ENCODE data around the gene DGKD.
"Not testable (repeated sequence)": the region's sequence is repeated elsewhere in the genome, so short reads cannot be mapped to it uniquely, and the experiment has no call there.

DGKD gene

GRCh38 chr2:233362742-233363141 lies 8.4 kb downstream of the DGKD start:
- no peak for DNase-seq

DNA sequence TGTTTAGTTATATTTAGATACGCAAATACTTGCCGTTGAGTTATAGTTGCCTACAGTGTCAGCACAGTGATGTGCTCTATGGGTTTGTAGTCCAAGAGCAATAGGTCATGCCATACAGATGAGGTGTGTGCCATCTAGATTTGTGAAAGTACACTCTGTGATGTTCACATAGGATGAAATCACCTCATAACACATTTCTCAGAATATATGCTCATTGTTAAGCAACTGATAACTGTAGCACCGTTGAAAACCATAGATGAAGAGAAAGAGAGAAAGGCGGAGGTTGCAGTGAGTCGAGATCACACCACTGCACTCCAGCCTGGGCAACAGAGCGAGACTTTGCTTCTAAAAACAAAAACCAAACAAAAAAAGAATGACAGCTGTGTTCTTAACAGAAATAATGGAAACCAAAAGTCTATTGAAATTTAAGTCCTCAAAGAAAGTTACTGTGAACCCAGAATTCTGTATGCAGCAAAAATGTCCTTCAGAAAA lies 9.5 kb downstream of the DGKD start:
- no peak for DNase-seq

GRCh38 chr2:233365861-233366520 lies 11.7 kb downstream of the DGKD start:
- no peak for DNase-seq

DNA sequence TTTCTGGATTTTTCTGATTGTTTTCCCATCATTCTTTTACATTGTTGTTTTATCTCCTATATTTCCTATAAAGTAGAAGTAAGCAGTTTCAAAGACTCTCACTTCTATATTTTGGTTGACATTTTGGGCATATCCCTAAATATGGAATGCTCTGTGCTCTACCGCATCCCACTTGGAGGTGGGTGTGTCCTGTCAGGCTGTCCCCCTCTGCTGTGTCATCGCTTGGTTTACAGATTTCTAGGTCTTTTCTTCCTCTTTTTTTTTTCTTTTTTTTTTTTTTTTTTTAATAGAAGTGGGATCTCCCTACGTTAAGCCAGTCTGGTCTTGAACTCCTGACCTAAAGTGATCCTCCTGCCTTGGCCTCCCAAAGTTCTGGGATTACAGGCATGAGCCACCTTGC lies 13.3 kb downstream of the DGKD start:
- DNase-seq, result no peak

- no peak for DNase-seq
These were observed 14.5 kb downstream of the DGKD start for GRCh38 chr2:233368756-233369155.

DNA sequence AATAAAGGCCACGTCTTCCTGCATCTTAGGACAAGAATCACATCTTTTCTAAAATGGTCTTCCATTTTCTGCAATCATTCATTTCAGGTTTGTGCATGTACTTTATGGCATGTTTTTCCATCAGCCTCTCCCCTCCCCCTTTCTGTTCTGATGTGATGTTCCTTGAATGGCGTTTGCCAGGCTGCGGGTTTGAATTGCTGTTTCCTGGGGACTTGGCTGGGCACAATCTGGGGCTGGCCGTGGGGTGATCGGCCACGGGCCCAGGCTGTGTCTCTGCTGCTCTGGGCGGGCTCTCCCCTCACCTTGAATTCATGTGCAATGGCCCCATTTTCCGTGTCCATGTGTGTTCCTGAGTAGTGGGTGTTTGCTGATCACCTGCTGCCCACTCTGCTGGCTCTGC lies 15.2 kb downstream of the DGKD start:
- no peak for DNase-seq

DNA sequence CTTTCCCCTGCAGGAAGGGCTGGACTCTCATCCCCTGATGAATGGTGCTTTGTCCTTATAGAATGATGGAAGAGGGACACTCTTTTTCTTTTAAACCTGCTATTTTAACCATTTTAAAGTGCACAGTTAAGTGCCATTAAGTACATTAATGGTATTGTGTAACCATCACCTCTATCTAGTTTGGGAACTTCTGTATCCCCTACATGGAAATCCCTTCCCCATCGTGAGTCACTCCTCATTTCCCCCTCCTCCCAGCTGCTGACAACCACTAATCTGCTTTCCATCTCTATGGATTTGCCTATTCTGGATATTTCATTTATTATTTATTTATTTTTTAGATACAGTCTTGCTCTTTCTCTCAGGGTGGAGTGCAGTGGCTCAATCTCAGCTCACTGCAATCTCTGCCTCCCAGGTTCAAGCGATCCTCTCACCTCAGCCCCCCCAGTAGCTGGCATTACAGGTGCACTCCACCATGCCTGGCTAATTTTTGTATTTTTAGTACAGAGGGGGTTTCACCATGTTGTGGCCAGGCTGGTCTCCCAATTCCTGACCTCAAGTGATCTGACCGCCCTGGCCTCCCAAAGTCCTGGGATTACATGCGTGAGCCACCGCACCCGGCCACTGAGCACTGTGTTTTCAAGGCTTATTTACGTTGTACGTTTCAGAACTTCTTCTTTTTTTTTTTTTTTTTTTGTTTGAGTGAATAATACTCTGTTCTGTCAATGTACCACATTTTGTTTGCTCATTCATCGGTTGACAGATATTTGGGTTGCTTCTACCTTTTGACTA lies 15.8 kb downstream of the DGKD start:
- no peak for DNase-seq

GRCh38 chr2:233371641-233372040 lies 17.3 kb downstream of the DGKD start:
- DNase-seq, result no peak

- no peak for DNase-seq
These were observed 18.6 kb downstream of the DGKD start for GRCh38 chr2:233372855-233373254.

GRCh38 chr2:233373316-233373715 lies 19.0 kb downstream of the DGKD start:
- no peak for DNase-seq

DNA sequence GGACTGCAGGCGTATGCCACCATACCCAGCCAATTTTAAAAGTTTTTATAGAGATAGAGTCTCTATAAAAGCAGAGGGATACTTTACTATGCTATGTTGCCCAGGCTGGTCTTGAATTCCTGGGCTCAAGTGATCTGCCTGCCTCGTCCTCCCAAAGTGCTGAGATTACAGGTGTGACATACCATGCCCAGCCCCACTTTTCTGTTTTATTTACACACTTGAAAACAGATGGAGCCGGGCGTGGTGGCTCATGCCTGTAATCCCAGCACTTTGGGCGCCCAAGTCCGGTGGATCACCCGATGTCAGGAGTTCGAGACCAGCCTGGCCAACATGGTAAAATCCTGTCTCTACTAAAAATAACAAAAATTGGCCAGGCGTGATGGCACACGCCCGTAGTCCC lies 20.5 kb downstream of the DGKD start:
- not testable (repeated sequence) for DNase-seq

DNA sequence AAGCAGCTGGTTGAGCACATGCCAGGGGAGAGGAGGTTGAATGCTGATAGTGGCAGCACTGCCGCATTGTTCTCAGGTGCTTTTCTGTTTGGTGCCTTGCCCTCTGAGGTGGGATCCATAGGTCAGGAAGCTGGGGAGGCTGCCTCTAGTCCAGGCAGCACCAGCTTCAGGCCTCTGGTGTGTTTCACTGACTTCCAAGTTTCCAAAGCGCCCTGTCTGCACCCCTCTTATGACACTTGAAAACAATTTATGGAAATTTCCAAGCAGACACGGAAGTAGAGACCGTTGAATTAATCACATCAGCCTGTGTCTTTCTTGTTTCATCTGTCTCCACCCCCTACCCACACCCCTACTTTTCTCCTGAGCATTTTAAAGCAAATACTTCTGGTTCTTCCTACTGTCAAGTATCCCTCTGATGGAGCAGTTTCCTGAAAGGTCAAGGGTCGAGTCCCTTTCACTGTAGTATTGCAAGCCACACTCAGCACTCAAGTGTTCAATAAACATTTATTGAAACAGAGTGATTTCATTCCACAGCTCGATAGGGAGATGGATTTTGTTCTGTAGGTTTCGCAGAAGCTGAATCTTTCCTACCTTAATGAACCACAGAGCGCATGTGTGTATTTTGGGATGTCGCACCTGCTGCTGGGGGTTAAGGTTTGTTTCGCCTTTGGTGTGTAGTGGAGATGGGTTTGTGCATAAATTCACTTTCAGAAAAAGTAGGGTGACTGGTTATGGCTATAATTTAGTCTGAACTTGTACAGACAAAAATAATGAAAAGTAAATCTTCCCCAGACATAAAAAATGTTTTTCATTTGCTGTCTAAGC lies 21.4 kb downstream of the DGKD start:
- no peak for DNase-seq

DNA sequence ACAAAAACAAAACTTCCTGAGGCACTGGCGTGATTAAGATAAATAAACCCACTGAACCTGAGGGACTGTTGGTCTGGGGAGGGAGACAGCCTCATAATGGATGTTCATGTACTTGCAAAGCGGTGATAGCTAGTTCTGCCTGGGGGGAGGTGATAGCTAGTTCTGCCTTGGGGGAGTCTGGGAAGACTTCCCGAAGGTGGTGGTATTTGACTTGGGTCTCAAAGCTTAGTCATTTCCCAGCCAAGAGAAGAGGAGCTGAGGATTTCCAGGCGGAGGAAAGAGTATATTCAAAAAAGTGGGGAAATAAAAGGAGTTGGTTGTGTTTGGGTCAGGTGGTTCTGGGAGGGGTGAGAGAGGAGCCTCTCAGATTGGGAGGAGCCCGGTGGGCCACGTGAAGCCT lies 24.7 kb downstream of the DGKD start:
- DNase-seq, result no peak

GRCh38 chr2:233379441-233379840 lies 25.1 kb downstream of the DGKD start:
- DNase-seq, result no peak

DNA sequence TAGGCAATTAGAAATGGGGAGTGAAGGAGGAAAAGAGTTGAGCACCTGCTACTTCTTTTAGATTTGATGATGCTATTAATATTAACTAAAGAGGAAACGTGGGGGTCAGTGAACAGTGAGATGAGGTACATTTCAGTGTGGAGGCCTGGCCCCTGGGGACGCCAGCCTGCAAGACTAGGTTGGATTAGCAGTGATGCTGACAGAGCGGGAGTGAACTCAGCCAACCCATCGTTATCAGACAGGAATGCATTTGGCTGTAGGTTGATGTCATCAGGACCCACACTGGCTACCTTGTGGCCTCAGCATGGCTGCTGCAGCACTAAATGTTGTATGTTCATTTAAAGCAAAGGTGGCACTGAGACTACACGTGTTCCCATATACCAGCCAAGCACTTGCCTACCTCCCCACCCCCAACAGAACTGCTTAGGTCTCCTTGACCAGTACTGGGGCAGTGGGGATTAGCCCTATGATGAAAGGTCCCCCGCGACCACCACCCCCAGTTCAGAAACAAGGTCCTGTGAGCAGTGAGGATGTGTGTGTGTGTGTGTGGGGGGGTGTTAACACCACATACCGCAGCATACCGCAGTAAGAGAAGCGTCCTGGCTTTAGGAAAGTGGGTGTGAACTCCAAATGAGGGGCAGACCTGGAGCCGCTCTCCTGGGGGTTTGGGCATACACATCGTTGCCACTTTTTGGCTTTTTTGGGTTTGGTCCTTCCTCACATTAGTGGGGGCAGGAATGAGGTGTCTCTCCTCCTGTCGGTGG lies 26.0 kb downstream of the DGKD start:
- DNase-seq, result no peak

DNA sequence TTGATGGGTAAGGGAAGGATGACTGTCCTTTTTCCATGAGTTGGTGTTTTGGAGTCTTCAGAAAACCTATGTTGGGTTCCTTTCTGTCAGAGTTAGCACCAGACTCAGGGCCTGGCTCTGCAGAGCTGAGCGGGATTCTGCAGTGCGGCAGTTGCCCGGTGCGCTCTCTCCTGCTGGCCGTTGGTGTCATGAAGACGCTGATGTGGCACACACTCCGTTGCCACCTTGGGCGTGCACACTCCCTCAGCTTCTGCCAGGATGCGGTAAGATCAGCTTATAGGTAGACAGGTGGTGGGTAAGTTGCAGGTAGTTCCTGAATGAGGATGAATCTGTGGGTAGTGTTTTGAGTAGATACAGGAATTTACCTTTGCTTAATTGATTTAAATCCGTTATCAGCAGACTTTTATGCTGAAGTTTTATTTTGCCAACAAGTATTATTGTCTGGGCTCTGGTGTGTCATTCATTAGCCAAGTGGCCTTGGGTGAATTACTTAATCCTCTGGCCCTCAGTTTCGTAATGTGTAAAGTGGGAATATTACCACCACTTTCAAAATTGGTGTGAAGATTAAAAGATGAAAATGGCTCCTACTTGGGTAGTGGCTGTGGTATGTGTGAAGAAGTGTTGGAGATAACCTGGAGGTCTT lies 26.8 kb downstream of the DGKD start:
- no peak for DNase-seq

DNA sequence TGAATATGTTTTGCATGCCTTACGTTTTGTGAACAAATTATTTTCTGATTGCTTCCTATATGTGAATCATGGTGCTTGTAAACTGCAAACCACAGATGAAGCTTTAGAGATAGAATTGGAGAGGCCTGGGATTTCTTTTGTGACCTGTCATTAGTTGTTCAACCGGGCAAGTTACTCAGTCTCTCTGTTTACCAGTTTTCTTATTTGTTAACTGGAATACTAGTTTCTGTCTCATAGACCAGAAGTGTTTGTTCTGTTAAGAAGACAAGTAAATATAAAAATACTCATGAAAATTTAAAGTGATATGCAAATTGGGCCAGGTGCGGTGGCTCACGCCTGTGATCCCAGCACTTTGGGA lies 27.3 kb downstream of the DGKD start:
- no peak for DNase-seq

DNA sequence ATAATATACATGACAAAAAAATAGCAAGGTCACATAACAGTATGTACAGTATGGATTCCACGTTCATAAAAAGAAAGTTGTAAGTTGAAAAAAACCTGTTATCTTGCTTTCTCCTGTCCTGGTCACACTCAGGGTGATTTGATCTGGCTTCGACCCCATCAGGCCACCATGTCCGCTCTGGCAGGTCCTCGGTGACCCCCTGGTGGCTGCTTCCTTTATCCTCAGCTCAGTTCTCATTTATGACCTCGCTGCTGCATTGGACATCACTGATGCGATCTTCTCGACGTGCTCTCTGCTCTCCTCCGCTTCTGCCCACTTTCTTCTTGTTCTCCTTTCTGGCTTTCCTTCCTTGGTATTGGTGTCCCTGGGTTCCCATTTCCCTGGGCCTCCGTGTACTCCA lies 29.7 kb downstream of the DGKD start:
- DNase-seq, result no peak

GRCh38 chr2:233384811-233385488 lies 30.7 kb downstream of the DGKD start:
- no peak for DNase-seq

DNA sequence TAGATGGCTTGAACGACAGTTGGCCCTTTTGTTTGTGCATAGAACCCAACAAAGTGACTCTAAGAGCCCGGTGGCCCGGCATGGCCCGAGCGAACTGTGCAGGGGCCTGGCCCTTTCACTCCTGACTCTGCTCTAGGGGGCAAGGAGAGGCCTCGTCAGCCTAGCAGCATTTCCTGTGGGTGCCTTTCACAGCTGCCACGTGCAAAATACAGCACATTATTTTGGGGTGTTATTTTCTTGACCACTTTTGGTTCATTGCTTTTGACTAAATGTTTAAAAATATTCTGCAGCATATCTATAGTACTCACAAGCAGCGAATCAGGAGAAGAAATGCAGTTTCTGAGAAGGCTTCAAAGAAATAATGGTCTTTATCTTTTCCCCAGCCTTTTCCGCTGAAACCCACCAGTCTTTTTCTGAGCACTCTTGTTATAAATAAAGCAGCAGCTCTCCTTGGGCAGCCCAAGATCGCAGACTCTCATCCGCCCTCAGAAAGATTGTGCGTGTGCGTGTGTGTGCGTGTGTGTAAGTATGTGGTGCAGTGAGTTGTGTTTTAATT lies 31.3 kb downstream of the DGKD start:
- DNase-seq, result peak; percentile 61

DNA sequence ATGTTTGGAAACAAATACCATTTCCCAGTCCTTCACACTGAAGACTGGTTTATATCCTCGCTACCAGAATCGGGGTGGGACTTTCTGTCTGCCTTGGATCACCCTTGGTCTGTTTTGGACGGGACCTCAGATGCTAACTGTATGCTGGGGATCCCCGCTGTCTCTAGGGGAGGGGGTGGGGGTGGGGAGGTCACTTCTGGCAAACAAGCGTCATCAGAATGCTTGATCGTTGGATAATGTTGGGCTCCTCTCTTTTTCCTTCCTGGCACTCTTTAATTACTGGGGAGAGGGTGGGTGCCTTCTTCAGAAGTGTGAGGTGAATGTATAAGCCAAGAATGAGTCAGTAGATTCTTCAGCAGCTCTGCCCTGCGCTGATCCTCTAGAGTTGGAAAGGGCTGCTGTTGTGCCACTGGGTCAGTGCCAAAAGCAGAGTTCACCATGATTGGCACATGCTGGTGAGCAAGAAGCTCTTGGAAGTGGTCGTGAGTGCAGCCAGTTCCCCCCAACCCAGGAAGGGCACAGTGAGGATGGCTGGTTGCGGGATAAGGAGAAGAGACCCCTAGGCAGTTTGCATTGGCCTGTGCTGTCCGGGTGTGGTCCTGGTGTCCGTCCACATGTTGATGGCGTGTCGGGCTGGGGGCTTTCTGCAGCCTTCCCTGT lies 32.2 kb downstream of the DGKD start:
- no peak for DNase-seq
